ENCODE results near the gene ANKRD39.

ANKRD39 gene

GRCh38 chr2:96813656-96814055 lies 44.2 kb downstream of the ANKRD39 start:
- TF ChIP-seq, protein P1, sequence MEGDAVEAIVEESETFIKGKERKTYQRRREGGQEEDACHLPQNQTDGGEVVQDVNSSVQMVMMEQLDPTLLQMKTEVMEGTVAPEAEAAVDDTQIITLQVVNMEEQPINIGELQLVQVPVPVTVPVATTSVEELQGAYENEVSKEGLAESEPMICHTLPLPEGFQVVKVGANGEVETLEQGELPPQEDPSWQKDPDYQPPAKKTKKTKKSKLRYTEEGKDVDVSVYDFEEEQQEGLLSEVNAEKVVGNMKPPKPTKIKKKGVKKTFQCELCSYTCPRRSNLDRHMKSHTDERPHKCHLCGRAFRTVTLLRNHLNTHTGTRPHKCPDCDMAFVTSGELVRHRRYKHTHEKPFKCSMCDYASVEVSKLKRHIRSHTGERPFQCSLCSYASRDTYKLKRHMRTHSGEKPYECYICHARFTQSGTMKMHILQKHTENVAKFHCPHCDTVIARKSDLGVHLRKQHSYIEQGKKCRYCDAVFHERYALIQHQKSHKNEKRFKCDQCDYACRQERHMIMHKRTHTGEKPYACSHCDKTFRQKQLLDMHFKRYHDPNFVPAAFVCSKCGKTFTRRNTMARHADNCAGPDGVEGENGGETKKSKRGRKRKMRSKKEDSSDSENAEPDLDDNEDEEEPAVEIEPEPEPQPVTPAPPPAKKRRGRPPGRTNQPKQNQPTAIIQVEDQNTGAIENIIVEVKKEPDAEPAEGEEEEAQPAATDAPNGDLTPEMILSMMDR (IDR thresholded peaks at IDR 0.05; ENCODE audit: low read depth, low read length), result no peak
- DNase-seq, result no peak
- Histone ChIP-seq H3K27me3 (no peaks in the 10 kb centered on the region), H3K4me1 (no peaks in the 10 kb centered on the region), H3K36me3 (no peaks in the 10 kb centered on the region), H3K9me3 (no peaks in the 10 kb centered on the region), H3K4me3 (ENCODE audit: low read depth, low read length) (no peak overlapping the region)

DNA sequence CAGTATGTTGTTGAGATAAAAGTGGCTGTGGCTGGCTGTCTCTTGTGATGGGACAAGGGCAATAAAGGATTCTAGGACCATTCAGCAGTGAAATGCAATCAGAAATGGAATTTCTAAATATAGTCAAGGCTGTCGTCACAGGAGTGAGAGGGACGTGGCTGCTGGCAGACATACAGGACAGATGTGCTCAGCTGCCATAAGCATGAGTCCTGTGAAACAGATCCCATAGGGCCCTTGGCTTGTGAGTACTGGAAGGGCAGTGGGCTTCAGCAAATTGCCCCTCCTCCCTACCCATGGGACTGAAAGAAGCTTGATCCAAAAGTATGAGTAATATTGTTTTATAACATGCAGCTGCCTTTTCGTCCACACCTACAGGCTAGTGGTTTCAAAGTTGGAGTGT lies 45.9 kb downstream of the ANKRD39 start:
- H3K4me1 ChIP-seq, result no peaks in the 10 kb centered on the region
- H3K36me3 ChIP-seq, result no peaks in the 10 kb centered on the region
- no peak for DNase-seq
- H3K4me3 ChIP-seq (ENCODE audit: low read depth, low read length), result no peak overlapping the region
- no peaks in the 10 kb centered on the region for H3K9me3 ChIP-seq
- TF ChIP-seq, protein P1 (IDR thresholded peaks at IDR 0.05; ENCODE audit: low read depth, low read length), result no peak
- no peaks in the 10 kb centered on the region for H3K27me3 ChIP-seq

DNA sequence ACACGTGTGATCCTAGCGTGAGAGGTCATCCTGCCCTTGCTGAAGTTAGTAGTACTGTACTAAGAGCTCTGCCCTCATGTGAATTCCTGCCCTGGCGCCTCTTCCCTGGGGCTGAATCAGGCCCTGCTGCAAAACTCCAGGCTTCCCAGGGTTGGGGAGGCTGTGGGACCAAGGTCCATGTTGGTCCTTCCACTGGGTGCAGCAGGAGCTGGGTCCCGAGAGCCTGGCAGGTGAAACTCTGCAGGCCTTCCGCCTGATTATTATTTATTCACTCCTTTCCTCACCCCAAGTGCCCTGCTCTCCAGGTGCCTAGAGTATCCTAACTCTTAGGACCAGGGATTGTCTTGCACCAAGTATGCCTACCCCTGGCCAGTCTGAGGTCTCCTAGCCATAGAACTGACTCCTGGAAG lies 47.0 kb downstream of the ANKRD39 start:
- no peaks in the 10 kb centered on the region for H3K27me3 ChIP-seq
- no peaks in the 10 kb centered on the region for H3K36me3 ChIP-seq
- no peak for DNase-seq
- H3K9me3 ChIP-seq, result no peaks in the 10 kb centered on the region
- TF ChIP-seq, protein P1 (IDR thresholded peaks at IDR 0.05; ENCODE audit: low read depth, low read length), result no peak
- no peak overlapping the region for H3K4me3 ChIP-seq (ENCODE audit: low read depth, low read length)
- no peaks in the 10 kb centered on the region for H3K4me1 ChIP-seq

DNA sequence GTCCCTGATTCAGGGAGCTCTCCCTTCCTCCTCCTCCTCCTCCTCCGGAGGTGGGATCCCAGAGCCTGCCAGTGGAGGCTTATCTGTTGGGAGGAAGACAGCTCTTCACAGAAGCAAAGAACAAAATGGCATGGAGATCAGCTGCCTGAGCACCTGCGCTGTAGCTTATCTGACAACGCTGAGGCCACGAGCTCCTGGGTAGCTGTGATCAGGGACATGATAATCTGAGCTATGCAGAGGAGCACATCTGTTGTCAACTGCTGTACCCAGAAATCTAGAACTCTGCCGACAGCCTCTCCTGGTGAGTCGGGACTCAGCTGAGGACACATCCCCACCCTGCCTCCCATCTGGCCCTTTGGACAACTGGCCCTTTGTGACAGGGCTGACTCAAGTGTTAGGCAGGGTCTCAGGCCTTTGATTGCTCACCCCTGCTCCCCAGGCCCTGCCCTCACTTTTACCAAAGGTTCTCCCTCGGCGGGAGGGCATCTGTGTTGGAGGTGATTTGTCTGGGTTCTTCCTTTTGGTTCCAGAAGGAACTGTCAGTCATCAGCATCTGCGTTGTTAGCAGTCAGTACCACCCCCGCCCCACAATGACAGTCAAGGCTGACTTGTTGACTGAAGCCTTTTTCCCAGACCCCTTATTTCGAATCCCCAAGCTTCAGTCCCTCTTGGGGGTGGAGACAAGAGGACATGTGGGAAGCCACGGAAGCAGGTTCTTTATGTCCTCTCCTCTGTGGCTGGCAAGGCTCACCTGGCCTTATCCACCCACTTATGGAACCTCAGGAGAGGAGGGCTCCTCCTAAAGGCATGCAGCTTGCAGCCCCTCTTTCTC lies 47.6 kb downstream of the ANKRD39 start:
- no peaks in the 10 kb centered on the region for H3K27me3 ChIP-seq
- DNase-seq, result no peak
- TF ChIP-seq, protein P1 (IDR thresholded peaks at IDR 0.05; ENCODE audit: low read depth, low read length), result no peak
- H3K4me1 ChIP-seq, result no peaks in the 10 kb centered on the region
- H3K36me3 ChIP-seq, result no peaks in the 10 kb centered on the region
- no peaks in the 10 kb centered on the region for H3K9me3 ChIP-seq
- H3K4me3 ChIP-seq (ENCODE audit: low read depth, low read length), result no peak overlapping the region

DNA sequence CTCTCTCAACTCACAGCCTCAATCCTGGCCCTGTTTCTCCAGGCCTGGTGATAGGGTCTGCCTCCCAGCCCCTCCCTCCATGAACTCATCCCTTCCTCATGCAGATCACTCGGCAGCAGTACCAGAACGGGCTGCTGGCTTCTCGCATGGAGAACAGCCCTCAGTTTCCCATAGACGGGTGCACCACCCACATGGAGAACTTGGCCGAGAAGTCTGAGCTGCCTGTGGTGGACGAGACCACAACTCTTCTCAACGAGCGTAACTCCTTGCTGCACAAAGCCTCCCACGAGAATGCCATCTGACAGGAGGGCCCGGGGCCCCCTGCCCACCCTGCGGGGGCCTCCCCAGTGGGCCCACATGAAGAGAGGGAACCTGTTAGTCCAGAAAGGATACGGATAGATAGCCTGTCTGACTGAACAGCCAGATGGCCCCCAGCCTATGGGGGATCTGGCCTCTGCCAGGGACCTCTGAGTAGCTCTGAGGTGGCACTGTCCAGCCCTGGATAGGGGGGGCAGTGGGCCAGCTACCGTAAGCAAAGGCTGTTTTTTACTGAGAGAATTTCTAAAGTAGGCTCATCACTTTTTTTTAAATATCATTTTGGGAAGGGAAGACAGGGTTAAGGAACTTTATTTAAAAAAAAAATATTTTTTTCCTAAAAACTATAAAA lies 48.5 kb downstream of the ANKRD39 start:
- Histone ChIP-seq H3K36me3 (no peaks in the 10 kb centered on the region), H3K9me3 (no peaks in the 10 kb centered on the region), H3K4me1 (no peaks in the 10 kb centered on the region), H3K4me3 (ENCODE audit: low read depth, low read length) (no peak overlapping the region), H3K27me3 (no peaks in the 10 kb centered on the region)
- no peak for DNase-seq
- TF ChIP-seq, protein P1 (IDR thresholded peaks at IDR 0.05; ENCODE audit: low read depth, low read length), result no peak
